Hippocampal formation (tissue), 2 donors: ENCODE data around the gene CDK19.

Experiments used
- DNase-seq, 2 donors: peaks; one replicate each; lab custom pipeline; 2025; lab: John Stamatoyannopoulos, UW

The CDK19 gene

GRCh38 chr6:110703010-110703905 lies 112.0 kb downstream of the CDK19 start:
- no peak for DNase-seq

- DNase-seq, result no peak
Measured at GRCh38 chr6:110699780-110700179, 115.5 kb downstream of the CDK19 start.

GRCh38 chr6:110693994-110694393 lies 121.3 kb downstream of the CDK19 start:
- no peak for DNase-seq

GRCh38 chr6:110693296-110693695 lies 122.0 kb downstream of the CDK19 start:
- DNase-seq, result no peak

- DNase-seq, result no peak
Measured at GRCh38 chr6:110690916-110691315, 124.4 kb downstream of the CDK19 start.

GRCh38 chr6:110690106-110690654 lies 125.1 kb downstream of the CDK19 start:
- DNase-seq, result no peak

GRCh38 chr6:110689275-110689935 lies 125.9 kb downstream of the CDK19 start:
- no peak for DNase-seq

GRCh38 chr6:110688661-110689268 lies 126.5 kb downstream of the CDK19 start:
- DNase-seq, result no peak

GRCh38 chr6:110687326-110687725 lies 127.9 kb downstream of the CDK19 start:
- no peak for DNase-seq

GRCh38 chr6:110683241-110683640 lies 132.0 kb downstream of the CDK19 start:
- DNase-seq, result no peak

GRCh38 chr6:110682460-110682853 lies 132.8 kb downstream of the CDK19 start:
- peak; percentile 43 to 89 for DNase-seq

GRCh38 chr6:110681543-110682459 lies 133.5 kb downstream of the CDK19 start:
- DNase-seq, result no peak

GRCh38 chr6:110676396-110676795 lies 138.9 kb downstream of the CDK19 start:
- DNase-seq, result no peak

GRCh38 chr6:110674096-110674495 lies 141.2 kb downstream of the CDK19 start:
- no peak for DNase-seq

- DNase-seq, result no peak
Measured at GRCh38 chr6:110672122-110672521, 143.1 kb downstream of the CDK19 start.

- no peak for DNase-seq
Measured at GRCh38 chr6:110671447-110671846, 143.8 kb downstream of the CDK19 start.

GRCh38 chr6:110665600-110665999 lies 149.7 kb downstream of the CDK19 start:
- no peak for DNase-seq

- no peak for DNase-seq
Measured at GRCh38 chr6:110664933-110665332, 150.3 kb downstream of the CDK19 start.

- DNase-seq, result no peak
Measured at GRCh38 chr6:110662490-110663211, 152.6 kb downstream of the CDK19 start.

GRCh38 chr6:110661414-110661813 lies 153.9 kb downstream of the CDK19 start:
- DNase-seq, result no peak
